OCI-LY1 (cell line): ENCODE data around the gene RNF207.

Experiments used
- CTCF ChIP-seq: fragments of 200-600 bp; sonication (generic), shearing (Covaris generic); IDR thresholded peaks from 2 replicates; pipeline ENCODE4 v1.5.1; 2017; ENCODE audit warnings: mild to moderate bottlenecking, antibody characterized with exemption, low read length, moderate library complexity, mixed read lengths
- EZH2 ChIP-seq: fragments of 200-600 bp; sonication (generic), shearing (Covaris generic); IDR thresholded peaks from 2 replicates; pipeline ENCODE4 v1.8.0; 2017; ENCODE audit warnings: borderline replicate concordance, mixed run types, mild to moderate bottlenecking, antibody characterized with exemption, low read length, moderate library complexity, mixed read lengths

- peak; percentile 69 for TF ChIP-seq CTCF
- TF ChIP-seq EZH2: no peak
These were observed 39.4 kb downstream of the RNF207 start for GRCh38 chr1:6245086-6245868.
